ENCODE data around the gene DPPA2.

The DPPA2 gene

GRCh38 chr3:109325109-109325508 lies 8.8 kb upstream of the DPPA2 start:
- FAIRE-seq = no peak

GRCh38 chr3:109313061-109313460 lies 3.3 kb downstream of the DPPA2 start:
- no peak for FAIRE-seq

GRCh38 chr3:109297496-109297895 lies 18.8 kb downstream of the DPPA2 start:
- FAIRE-seq = no peak

GRCh38 chr3:109284071-109284470 lies 32.2 kb downstream of the DPPA2 start:
- no peak for FAIRE-seq

GRCh38 chr3:109278546-109278945 lies 37.8 kb downstream of the DPPA2 start:
- FAIRE-seq = no peak

- no peak for FAIRE-seq
Observed at GRCh38 chr3:109278141-109278540, 38.2 kb downstream of the DPPA2 start.

GRCh38 chr3:109275702-109276293 lies 40.5 kb downstream of the DPPA2 start:
- no peak for FAIRE-seq

GRCh38 chr3:109270779-109271178 lies 45.5 kb downstream of the DPPA2 start:
- FAIRE-seq = no peak

GRCh38 chr3:109269577-109270275 lies 46.6 kb downstream of the DPPA2 start:
- FAIRE-seq = no peak

GRCh38 chr3:109268181-109268580 lies 48.1 kb downstream of the DPPA2 start:
- no peak for FAIRE-seq

- FAIRE-seq = no peak
Observed at GRCh38 chr3:109265295-109265694, 51.0 kb downstream of the DPPA2 start.

GRCh38 chr3:109257269-109257668 lies 59.0 kb downstream of the DPPA2 start:
- FAIRE-seq = peak; percentile 95

- no peak for FAIRE-seq
Observed at GRCh38 chr3:109254770-109255169, 61.5 kb downstream of the DPPA2 start.

GRCh38 chr3:109252641-109253040 lies 63.7 kb downstream of the DPPA2 start:
- FAIRE-seq = no peak

All from islet of Langerhans (tissue), 1 donor.